Measurements from ENCODE around the gene CYTH3. TPM values are rescaled to one million over a fixed set of nuclear protein-coding genes. Genes with fewer than 3 reads are reported as not detected.

CYTH3 gene
- total and polyA plus RNA-seq, 2 donors (not counting 3 experiments of a cell fraction or from before 2014, with no cell fraction given): 8.6 to 11.2 TPM

- Histone ChIP-seq H2AFZ (ENCODE audit: low read depth, low read length) (no peak overlapping the region), H3K4me1 (ENCODE audit: control insufficient read depth, extremely low read depth, insufficient read depth, low read length) (no peaks in the 10 kb centered on the region), H3K9me3 (replicated peaks; ENCODE audit: control insufficient read depth, insufficient read depth, low read length) (no peaks in the 10 kb centered on the region), H3K9me1 (replicated peaks; ENCODE audit: control insufficient read depth, extremely low read depth, insufficient read depth, low read length) (no peaks in the 10 kb centered on the region), H3K36me3 (ENCODE audit: control insufficient read depth in 2 of 2, extremely low read depth in 1 of 2, insufficient read depth in 2 of 2, low read length in 2 of 2) (no peaks in the 10 kb centered on the region), H3K27ac (ENCODE audit: insufficient read depth, low read depth, low read length) (no peak overlapping the region), H3K79me2 (ENCODE audit: control insufficient read depth, insufficient read depth, low read length) (no peaks in the 10 kb centered on the region), H3K4me2 (ENCODE audit: insufficient read depth, low read length) (no peak overlapping the region), H3K9ac (replicated peaks; ENCODE audit: extremely low read depth, insufficient read depth, low read length) (no peak overlapping the region), H4K20me1 (replicated peaks; ENCODE audit: control insufficient read depth, extremely low read depth, insufficient read depth, low read length) (no peaks in the 10 kb centered on the region), H3K27me3 (ENCODE audit: control insufficient read depth in 2 of 2, insufficient read depth in 2 of 2, low read length in 2 of 2) (no peaks in the 10 kb centered on the region), H3K4me3 (replicated peaks in 1 of 3; ENCODE audit: insufficient read depth in 1 of 3, low read depth in 1 of 3, low read length in 3 of 3) (no peak overlapping the region)
- dilution Hi-C loops (cut with MboI; ENCODE audit: extremely low pct_ligation_motif_present, low sequenced_read_pairs): no loop called here
- intact Hi-C loops (cut with micrococcal nuclease): no loop called here
- CTCF ChIA-PET: no interaction called here
- no TSS peak for BruUV-seq (replicated peaks)
- DNase-seq (ENCODE audit: low read depth, low spot score): no peak
- POLR2A ChIA-PET: no interaction called here
- no peak for TF ChIP-seq FOS (IDR thresholded peaks at IDR 0.05; ENCODE audit: borderline replicate concordance, insufficient read depth, low read length)
- TF ChIP-seq GATA2 (IDR thresholded peaks at IDR 0.05; ENCODE audit: insufficient read depth, insufficient read length, low read depth, low read length): no peak
- TF ChIP-seq EZH2 (IDR thresholded peaks at IDR 0.05; ENCODE audit: borderline replicate concordance, low read depth, low read length, severe bottlenecking): no peak
- TF ChIP-seq MYC (IDR thresholded peaks at IDR 0.05; ENCODE audit: low read depth, low read length): no peak
- no peak for TF ChIP-seq MAX (IDR thresholded peaks at IDR 0.05; ENCODE audit: insufficient read depth, insufficient read length)
- TF ChIP-seq POLR2A (IDR thresholded peaks at IDR 0.05; ENCODE audit: low read depth, low read length): no peak
- no peak for TF ChIP-seq JUN (IDR thresholded peaks at IDR 0.05; ENCODE audit: borderline replicate concordance, insufficient read depth, insufficient read length, low read depth)
- no peak for TF ChIP-seq CTCF (IDR thresholded peaks at IDR 0.05; ENCODE audit: extremely low read depth in 1 of 2, insufficient read depth in 1 of 2, low read depth in 1 of 2, low read length in 2 of 2)
- no peak for TF ChIP-seq POLR2AphosphoS5 (IDR thresholded peaks at IDR 0.05; ENCODE audit: insufficient read depth, low read depth, low read length)
- no peak for FAIRE-seq
Measured at GRCh38 chr7:6200971-6201370, 71.5 kb downstream of the CYTH3 start.

All from endothelial cell of umbilical vein (primary cell).